AG04450 (cell line): ENCODE measurements around the gene RACGAP1. TPM values are rescaled to one million over a fixed set of nuclear protein-coding genes. Genes with fewer than 3 reads are reported as not detected.

Source experiments
- CTCF ChIA-PET: fragments of 300-600, 350-600 bp; formaldehyde crosslinking; extraction: SDS; loops from one replicate; lab custom pipeline; 2022; ENCODE audit warnings: antibody characterized with exemption, inconsistent platforms; lab: Charles Lee
- POLR2A ChIA-PET: fragments of 350-600 bp; formaldehyde crosslinking; extraction: SDS; loops from one replicate; lab custom pipeline; 2021; ENCODE audit warnings: antibody characterized with exemption, inconsistent platforms; lab: Yijun Ruan, JAX
- DNase-seq: peaks from one replicate; pipeline ENCODE4 v3.0.0-alpha.2; 2011; ENCODE audit warnings: low read depth, low spot score
- H3K27ac ChIP-seq: one replicate; pipeline ENCODE4 v1.5.1; 2012; ENCODE audit warnings: low read depth, low read length, control low read depth
- H3K27me3 ChIP-seq: one replicate; pipeline ENCODE4 v1.6.0; 2012; ENCODE audit warnings: low read length; ENCODE audit not compliant: control insufficient read depth, insufficient read depth
- H3K4me3 ChIP-seq: 2 replicates; pipeline ENCODE4 v1.5.1; 2011; ENCODE audit warnings: mild to moderate bottlenecking, low read depth, low read length, control low read depth
- H3K9me3 ChIP-seq: 2 replicates; pipeline ENCODE4 v1.5.1; 2012; ENCODE audit warnings: low read length; ENCODE audit not compliant: control insufficient read depth, insufficient read depth
- CTCF ChIP-seq: IDR thresholded peaks from 2 replicates; pipeline ENCODE4 v1.5.1; 2011; ENCODE audit warnings: low read depth, low read length, control low read depth, inconsistent platforms
- polyA plus RNA-seq: library from polyadenylated mRNA; depleted of rRNA; stranded (reverse); fragments of >200 nt; gene quantifications from 2 replicates; pipeline ENCODE4 v1.2.3, GENCODE V29; 2011

Gene RACGAP1
- polyA plus RNA-seq, 1 experiment = 26.2 TPM

GRCh38 chr12:49974677-49975317 lies 50.5 kb downstream of the RACGAP1 start:
- Histone ChIP-seq H3K9me3 (no peaks in the 10 kb centered on the region), H3K4me3 (no peak overlapping the region), H3K27me3 (peaks cover 24% of the 10 kb centered on the region), H3K27ac (no peak overlapping the region)
- CTCF ChIA-PET = interaction anchor here (0.7 to 11.1 kb wide), 15 partner anchors 8 to 108 kb away, joined by 3 to 89 read pairs (median 4); no protein-coding TSS in a partner anchor
- POLR2A ChIA-PET = no interaction called here
- DNase-seq = no peak
- TF ChIP-seq CTCF = no peak

DNA sequence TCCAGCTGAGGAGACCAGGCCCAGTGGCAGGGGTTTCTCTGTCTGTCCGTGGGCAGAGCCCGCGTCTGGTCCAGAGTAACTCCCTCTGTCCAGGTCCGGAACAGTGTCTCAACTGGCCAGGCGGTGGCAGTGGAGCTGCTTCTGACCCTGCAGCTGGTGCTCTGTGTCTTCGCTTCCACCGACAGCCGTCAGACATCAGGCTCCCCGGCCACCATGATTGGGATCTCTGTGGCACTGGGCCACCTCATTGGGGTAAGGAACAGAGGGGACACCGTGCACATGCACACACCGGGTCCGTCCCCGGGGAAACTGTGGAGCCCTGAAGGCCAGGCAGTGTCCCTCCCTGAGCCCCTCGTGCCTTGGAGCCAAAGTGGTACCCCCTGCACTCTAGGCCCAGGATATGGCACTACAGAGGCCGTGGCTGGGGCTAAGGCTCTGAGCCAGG lies 51.0 kb downstream of the RACGAP1 start:
- POLR2A ChIA-PET = no interaction called here
- DNase-seq = peak; percentile 30
- no peaks in the 10 kb centered on the region for H3K9me3 ChIP-seq
- TF ChIP-seq CTCF = peak; percentile 76
- H3K27ac ChIP-seq = no peak overlapping the region
- H3K27me3 ChIP-seq = peaks cover 29% of the 10 kb centered on the region
- no peak overlapping the region for H3K4me3 ChIP-seq
- CTCF ChIA-PET = interaction anchor here (0.7 to 11.1 kb wide), 15 partner anchors 8 to 108 kb away, joined by 3 to 89 read pairs (median 4); no protein-coding TSS in a partner anchor

GRCh38 chr12:49973361-49973830 lies 51.9 kb downstream of the RACGAP1 start:
- no peak overlapping the region for H3K4me3 ChIP-seq
- POLR2A ChIA-PET = no interaction called here
- no peak for DNase-seq
- CTCF ChIA-PET = interaction anchor here (1.1 to 11.1 kb wide), 6 partner anchors 9 to 97 kb away, joined by 3 to 89 read pairs (median 9); no protein-coding TSS in a partner anchor
- peaks cover 36% of the 10 kb centered on the region for H3K27me3 ChIP-seq
- no peak for TF ChIP-seq CTCF
- H3K27ac ChIP-seq = no peak overlapping the region
- H3K9me3 ChIP-seq = no peaks in the 10 kb centered on the region

GRCh38 chr12:49972641-49973360 lies 52.5 kb downstream of the RACGAP1 start, which contains the start of gene AQP6:
Gene AQP6, plus strand, starts transcription at chr12:49972947. Its CDS starts 227 bp downstream, at chr12:49973174.
- Histone ChIP-seq H3K27me3 (peaks cover 40% of the 10 kb centered on the region), H3K27ac (no peak within 1 kb of the TSS), H3K4me3 (no peak within 1 kb of the TSS), H3K9me3 (no peaks in the 10 kb centered on the region)
- no peak for TF ChIP-seq CTCF
- ChIA-PET POLR2A (no interaction called here), CTCF (interaction anchor here (0.8 to 11.1 kb wide), 2 partner anchors 83 to 97 kb away, joined by 3 to 89 read pairs; no protein-coding TSS in a partner anchor)
- no peak for DNase-seq
